HepG2 (cell line): ENCODE data around the gene TRAPPC10. TPM values are rescaled to one million over a fixed set of nuclear protein-coding genes. Genes with fewer than 3 reads are reported as not detected.

Experiments
- DZIP1 ChIP-seq: sonication (generic); formaldehyde crosslinking; IDR thresholded peaks from 2 replicates; pipeline ENCODE4 v1.5.0; 2020; ENCODE audit warnings: mild to moderate bottlenecking, missing genetic modification reagents
- ETV6 ChIP-seq: sonication (generic); formaldehyde crosslinking; conservative IDR thresholded peaks from 2 replicates; pipeline ENCODE4 v1.4.0; 2020; ENCODE audit warnings: missing genetic modification reagents
- MLX ChIP-seq: IDR thresholded peaks from 2 replicates; pipeline ENCODE4 v1.6.1; 2016
- POLR2A ChIP-seq, 2 experiments: IDR thresholded peaks; 2 replicates each; pipeline ENCODE4 v1.6.1; 2011; ENCODE audit warnings: low read depth in 2 of 2, low read length in 2 of 2, mild to moderate bottlenecking in 1 of 2, moderate library complexity in 1 of 2; ENCODE audit not compliant: insufficient read depth in 1 of 2
- PRDM15 ChIP-seq: sonication (generic); formaldehyde crosslinking; IDR thresholded peaks from 2 replicates; pipeline ENCODE4 v1.4.0; 2020; ENCODE audit warnings: missing genetic modification reagents
- RARG ChIP-seq: sonication (generic); formaldehyde crosslinking; IDR thresholded peaks from 2 replicates; pipeline ENCODE4 v1.4.0; 2020; ENCODE audit warnings: low read depth, mild to moderate bottlenecking, missing genetic modification reagents
- SP1 ChIP-seq, 2 experiments: fragments of 450-650 bp in 1 of 2; sonication (generic) in 1 of 2; formaldehyde crosslinking in 1 of 2; IDR thresholded peaks; 2 replicates each; pipeline versions ENCODE4 v1.4.0 to v1.6.1; 2016 to 2020; ENCODE audit warnings: missing genetic modification reagents in 1 of 2
- SP5 ChIP-seq: IDR thresholded peaks from 2 replicates; pipeline ENCODE4 v1.6.1; 2016; ENCODE audit warnings: low read depth, borderline replicate concordance
- TBL1XR1 ChIP-seq: fragments of 150-350 bp; IDR thresholded peaks from 2 replicates; pipeline ENCODE4 v1.6.1; 2014; ENCODE audit warnings: borderline replicate concordance, low read length; ENCODE audit not compliant: partially characterized antibody
- TFE3 ChIP-seq: IDR thresholded peaks from 2 replicates; pipeline ENCODE4 v1.6.1; 2016
- ZNF546 ChIP-seq: sonication (generic); formaldehyde crosslinking; conservative IDR thresholded peaks from 2 replicates; pipeline ENCODE4 v1.8.1; 2023; ENCODE audit warnings: mild to moderate bottlenecking, missing genetic modification reagents
- ZNF777 ChIP-seq: sonication (generic); formaldehyde crosslinking; IDR thresholded peaks from 2 replicates; pipeline ENCODE4 v1.4.0; 2020; ENCODE audit warnings: missing genetic modification reagents
- polyA plus RNA-seq, 8 experiments: library from polyadenylated mRNA; depleted of rRNA in 3 of 8; stranded (reverse) in 7 of 8; unstranded in 1 of 8; fragments of >200 nt; fragmentation: Illumina TruSeq in 4 of 8; extraction: Trizol in 4 of 8; gene quantifications; 2 replicates each; pipeline versions ENCODE4 v1.2.1 to v1.2.3, GENCODE V29; 2011 to 2016; ENCODE audit warnings: low read depth in 4 of 8, missing spikeins in 1 of 8, mixed read lengths in 1 of 8; ENCODE audit not compliant: insufficient read depth in 1 of 8
- total RNA-seq, 5 experiments: library from RNA; depleted of rRNA; stranded (reverse); fragments of >200 nt; fragmentation: Illumina TruSeq; extraction: Trizol; gene quantifications; 2 replicates each; pipeline ENCODE4 v1.2.3, GENCODE V29; 2016; ENCODE audit warnings: low read depth in 1 of 5
- TF ChIP-seq, protein P1 (sequence below): sonication (generic); formaldehyde crosslinking; IDR thresholded peaks from 2 replicates; pipeline ENCODE4 v1.4.0; 2020; ENCODE audit warnings: missing genetic modification reagents
- TF ChIP-seq, protein P2 (sequence below): sonication (generic); formaldehyde crosslinking; IDR thresholded peaks from 2 replicates; pipeline ENCODE4 v1.4.0; 2020; ENCODE audit warnings: missing genetic modification reagents, low read depth, mild to moderate bottlenecking, borderline replicate concordance
- TF ChIP-seq, protein P3 (sequence below): sonication (generic); formaldehyde crosslinking; IDR thresholded peaks from 2 replicates; pipeline ENCODE4 v1.5.0; 2020; ENCODE audit warnings: missing genetic modification reagents, mild to moderate bottlenecking, borderline replicate concordance

TRAPPC10 gene
- total and polyA plus RNA-seq, 2 of the 13 experiments (the other 11 are each of a cell fraction or from before 2014, with no cell fraction given), result 10.6 to 16.5 TPM

GRCh38 chr21:44011579-44012473 lies at the start of gene TRAPPC10 (continued):
- TF ChIP-seq PRDM15 (CRISPR knock-in tag), result 0 out of 2 replicates have a peak, but pooled peaks have one; percentile 19
- TF ChIP-seq MLX (CRISPR knock-in tag), result no peak
- TF ChIP-seq POLR2A (IDR thresholded peaks at IDR 0.05; ENCODE audit: insufficient read depth in 1 of 2, low read depth in 2 of 2, low read length in 2 of 2), result peak; percentile 77 to 91
- TF ChIP-seq, protein P1, sequence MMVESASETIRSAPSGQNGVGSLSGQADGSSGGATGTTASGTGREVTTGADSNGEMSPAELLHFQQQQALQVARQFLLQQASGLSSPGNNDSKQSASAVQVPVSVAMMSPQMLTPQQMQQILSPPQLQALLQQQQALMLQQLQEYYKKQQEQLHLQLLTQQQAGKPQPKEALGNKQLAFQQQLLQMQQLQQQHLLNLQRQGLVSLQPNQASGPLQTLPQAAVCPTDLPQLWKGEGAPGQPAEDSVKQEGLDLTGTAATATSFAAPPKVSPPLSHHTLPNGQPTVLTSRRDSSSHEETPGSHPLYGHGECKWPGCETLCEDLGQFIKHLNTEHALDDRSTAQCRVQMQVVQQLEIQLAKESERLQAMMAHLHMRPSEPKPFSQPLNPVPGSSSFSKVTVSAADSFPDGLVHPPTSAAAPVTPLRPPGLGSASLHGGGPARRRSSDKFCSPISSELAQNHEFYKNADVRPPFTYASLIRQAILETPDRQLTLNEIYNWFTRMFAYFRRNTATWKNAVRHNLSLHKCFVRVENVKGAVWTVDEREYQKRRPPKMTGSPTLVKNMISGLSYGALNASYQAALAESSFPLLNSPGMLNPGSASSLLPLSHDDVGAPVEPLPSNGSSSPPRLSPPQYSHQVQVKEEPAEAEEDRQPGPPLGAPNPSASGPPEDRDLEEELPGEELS (CRISPR knock-in tag), result peak; percentile 4; the same call in 1 of the 2 replicates
- TF ChIP-seq TFE3 (CRISPR knock-in tag), result peak; percentile 40; the same call in 1 of the 2 replicates
- TF ChIP-seq SP1 (IDR thresholded peaks at IDR 0.05), result no peak
- peak; percentile 55 for TF ChIP-seq SP1 (CRISPR knock-in tag; IDR thresholded peaks at IDR 0.05)
- TF ChIP-seq, protein P2, sequence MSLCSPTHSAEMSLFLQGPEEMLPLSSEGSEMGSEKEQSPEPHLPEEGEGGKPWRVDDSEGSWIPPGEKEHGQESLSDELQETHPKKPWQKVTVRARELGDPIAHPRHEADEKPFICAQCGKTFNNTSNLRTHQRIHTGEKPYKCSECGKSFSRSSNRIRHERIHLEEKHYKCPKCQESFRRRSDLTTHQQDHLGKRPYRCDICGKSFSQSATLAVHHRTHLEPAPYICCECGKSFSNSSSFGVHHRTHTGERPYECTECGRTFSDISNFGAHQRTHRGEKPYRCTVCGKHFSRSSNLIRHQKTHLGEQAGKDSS, result peak; percentile 73; the same call in 1 of the 2 replicates
- TF ChIP-seq, protein P3, sequence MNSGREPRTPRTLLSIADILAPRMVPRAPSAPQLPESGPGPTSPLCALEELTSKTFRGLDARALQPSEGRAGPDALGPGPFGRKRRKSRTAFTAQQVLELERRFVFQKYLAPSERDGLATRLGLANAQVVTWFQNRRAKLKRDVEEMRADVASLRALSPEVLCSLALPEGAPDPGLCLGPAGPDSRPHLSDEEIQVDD (CRISPR knock-in tag), result 0 out of 2 replicates have a peak, but pooled peaks have one; percentile 31
- TF ChIP-seq RARG (CRISPR knock-in tag), result no peak
- TF ChIP-seq ETV6 (CRISPR knock-in tag), result 0 out of 2 replicates have a peak, but pooled peaks have one; percentile 31
- no peak for TF ChIP-seq TBL1XR1
- TF ChIP-seq DZIP1 (CRISPR knock-in tag), result peak; percentile 50; the same call in 1 of the 2 replicates
- peak; percentile 41; the same call in 1 of the 2 replicates for TF ChIP-seq SP5 (CRISPR knock-in tag)
- TF ChIP-seq ZNF546 (CRISPR knock-in tag), result peak; percentile 77; the same call in 1 of the 2 replicates
- peak; percentile 71 for TF ChIP-seq ZNF777 (CRISPR knock-in tag)
